Measurements from ENCODE around the gene PDLIM5. TPM values are rescaled to one million over a fixed set of nuclear protein-coding genes. Genes with fewer than 3 reads are reported as not detected.

The PDLIM5 gene
- total and polyA plus RNA-seq, 4 donors: 20.4 to 93.4 (median 59.8) TPM

DNA sequence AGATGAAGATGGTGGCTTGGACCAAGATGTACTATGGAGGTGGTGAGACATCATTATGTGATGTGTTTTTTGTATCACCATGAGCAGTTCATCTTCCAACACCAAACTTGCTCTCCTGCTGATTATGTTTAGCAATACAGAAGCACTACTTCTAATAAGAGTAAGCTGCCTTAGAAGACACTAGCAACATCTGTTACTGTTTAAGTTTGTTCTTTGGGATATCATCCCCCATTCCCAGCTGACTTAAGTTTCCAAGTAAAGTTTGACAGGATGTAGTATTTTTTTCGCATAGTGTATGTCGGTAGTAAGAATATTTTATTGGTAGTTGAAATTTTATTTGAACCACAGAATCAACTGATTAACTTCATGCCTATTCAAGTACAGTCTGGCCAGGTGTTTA lies 182.5 kb downstream of the PDLIM5 start:
- Histone ChIP-seq H3K4me1 (ENCODE audit: control insufficient read depth in 5 of 5, insufficient read depth in 5 of 5, low read length in 5 of 5) (peaks cover 0 to 12% (median 0%) of the 10 kb centered on the region in 5 donors), H3K4me3 (no peak overlapping the region), H3K9me3 (ENCODE audit: control insufficient read depth in 4 of 4, insufficient read depth in 3 of 4, low read length in 3 of 4) (no peaks in the 10 kb centered on the region), H3K36me3 (ENCODE audit: control insufficient read depth in 4 of 4, insufficient read depth in 4 of 4, low read length in 4 of 4) (peaks cover 0 to 33% (median under 1%) of the 10 kb centered on the region in 4 donors), H3K27me3 (ENCODE audit: control insufficient read depth in 3 of 3, insufficient read depth in 3 of 3, low read length in 2 of 3) (no peaks in the 10 kb centered on the region), H3K27ac (ENCODE audit: low read depth in 1 of 2, low read length in 1 of 2) (no peak overlapping the region), H3K9ac (ENCODE audit: insufficient read depth in 1 of 2, low read length in 2 of 2) (no peak overlapping the region)
- TF ChIP-seq CTCF (IDR thresholded peaks at IDR 0.05; ENCODE audit: control extremely low read depth, extremely low read depth): no peak
- ATAC-seq (ENCODE audit: insufficient read depth, low FRiP score) (no peak), DNase-seq (no peak)
- WGBS, 2 donors: 94 to 96% methylated on average over 2 of the region's 2 CpGs

GRCh38 chr4:94635177-94635576 lies 183.4 kb downstream of the PDLIM5 start:
- Histone ChIP-seq H3K9ac (ENCODE audit: insufficient read depth in 1 of 2, low read length in 2 of 2) (no peak overlapping the region), H3K4me3 (no peak overlapping the region), H3K4me1 (ENCODE audit: control insufficient read depth in 5 of 5, insufficient read depth in 5 of 5, low read length in 5 of 5) (peaks cover 0 to 12% (median 0%) of the 10 kb centered on the region in 5 donors), H3K27me3 (ENCODE audit: control insufficient read depth in 3 of 3, insufficient read depth in 3 of 3, low read length in 2 of 3) (no peaks in the 10 kb centered on the region), H3K36me3 (ENCODE audit: control insufficient read depth in 4 of 4, insufficient read depth in 4 of 4, low read length in 4 of 4) (peaks cover 0 to 30% (median 1%) of the 10 kb centered on the region in 4 donors), H3K9me3 (ENCODE audit: control insufficient read depth in 4 of 4, insufficient read depth in 3 of 4, low read length in 3 of 4) (no peaks in the 10 kb centered on the region), H3K27ac (ENCODE audit: low read depth in 1 of 2, low read length in 1 of 2) (no peak overlapping the region)
- no peak for TF ChIP-seq CTCF (IDR thresholded peaks at IDR 0.05; ENCODE audit: control extremely low read depth, extremely low read depth)
- DNase-seq (no peak), ATAC-seq (ENCODE audit: insufficient read depth, low FRiP score) (no peak)
- 47 to 76% methylated on average over 2 of the region's 2 CpGs for WGBS, 2 donors

DNA sequence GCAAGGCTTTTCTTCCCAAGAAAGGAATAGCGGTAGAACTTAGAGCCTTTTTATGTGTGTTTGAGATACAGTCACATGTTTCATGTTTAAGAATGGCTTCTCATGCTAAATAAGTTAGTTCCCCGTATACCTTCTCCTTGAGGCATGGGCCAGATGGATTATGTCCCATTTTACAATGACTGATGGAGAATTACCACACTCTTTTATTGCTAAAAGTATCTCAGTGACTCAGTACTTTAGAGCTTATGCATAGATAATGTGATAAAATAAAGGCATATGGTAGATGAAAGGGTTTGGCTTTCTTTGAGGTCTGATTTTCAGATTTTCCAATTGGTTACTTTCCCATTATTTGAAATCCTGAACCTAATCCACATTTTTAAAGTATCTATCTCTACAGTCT lies 184.3 kb downstream of the PDLIM5 start:
- WGBS, 2 donors: 96 to 100% methylated on average over 2 of the region's 2 CpGs
- peaks cover 0 to 12% (median 0%) of the 10 kb centered on the region in 5 donors for H3K4me1 ChIP-seq (ENCODE audit: control insufficient read depth in 5 of 5, insufficient read depth in 5 of 5, low read length in 5 of 5)
- no peak overlapping the region for H3K4me3 ChIP-seq
- peaks cover 0 to 30% (median 2%) of the 10 kb centered on the region in 4 donors for H3K36me3 ChIP-seq (ENCODE audit: control insufficient read depth in 4 of 4, insufficient read depth in 4 of 4, low read length in 4 of 4)
- ATAC-seq (ENCODE audit: insufficient read depth, low FRiP score): no peak
- no peaks in the 10 kb centered on the region for H3K9me3 ChIP-seq (ENCODE audit: control insufficient read depth in 4 of 4, insufficient read depth in 3 of 4, low read length in 3 of 4)
- no peak overlapping the region for H3K9ac ChIP-seq (ENCODE audit: insufficient read depth in 1 of 2, low read length in 2 of 2)
- no peak for DNase-seq
- no peaks in the 10 kb centered on the region for H3K27me3 ChIP-seq (ENCODE audit: control insufficient read depth in 3 of 3, insufficient read depth in 3 of 3, low read length in 2 of 3)
- H3K27ac ChIP-seq (ENCODE audit: low read depth in 1 of 2, low read length in 1 of 2): no peak overlapping the region
- TF ChIP-seq CTCF (IDR thresholded peaks at IDR 0.05; ENCODE audit: control extremely low read depth, extremely low read depth): no peak

GRCh38 chr4:94639298-94639697 lies 187.6 kb downstream of the PDLIM5 start:
- WGBS, 2 donors: 94 to 98% methylated on average over 2 of the region's 2 CpGs
- H3K4me3 ChIP-seq: no peak overlapping the region
- H3K36me3 ChIP-seq (ENCODE audit: control insufficient read depth in 4 of 4, insufficient read depth in 4 of 4, low read length in 4 of 4): peaks cover 0 to 22% (median 2%) of the 10 kb centered on the region in 4 donors
- no peaks in the 10 kb centered on the region for H3K9me3 ChIP-seq (ENCODE audit: control insufficient read depth in 4 of 4, insufficient read depth in 3 of 4, low read length in 3 of 4)
- H3K9ac ChIP-seq (ENCODE audit: insufficient read depth in 1 of 2, low read length in 2 of 2): no peak overlapping the region
- no peaks in the 10 kb centered on the region for H3K27me3 ChIP-seq (ENCODE audit: control insufficient read depth in 3 of 3, insufficient read depth in 3 of 3, low read length in 2 of 3)
- H3K4me1 ChIP-seq (ENCODE audit: control insufficient read depth in 5 of 5, insufficient read depth in 5 of 5, low read length in 5 of 5): peaks cover 0 to 10% (median 0%) of the 10 kb centered on the region in 5 donors
- ATAC-seq (ENCODE audit: insufficient read depth, low FRiP score) (no peak), DNase-seq (no peak)
- TF ChIP-seq CTCF (IDR thresholded peaks at IDR 0.05; ENCODE audit: control extremely low read depth, extremely low read depth): no peak
- no peak overlapping the region for H3K27ac ChIP-seq (ENCODE audit: low read depth in 1 of 2, low read length in 1 of 2)

Data from lung (tissue), 12 donors.